CD1c-positive myeloid dendritic cell (primary cell): ENCODE measurements around the gene PCDHB1.
"Not testable (repeated sequence)": the region's sequence is repeated elsewhere in the genome, so short reads cannot be mapped to it uniquely, and the experiment has no call there.

ENCODE experiments used
- DNase-seq: peaks from one replicate; pipeline ENCODE4 v3.0.0-alpha.2; 2016; ENCODE audit errors: extremely low spot score

PCDHB1 gene

DNA sequence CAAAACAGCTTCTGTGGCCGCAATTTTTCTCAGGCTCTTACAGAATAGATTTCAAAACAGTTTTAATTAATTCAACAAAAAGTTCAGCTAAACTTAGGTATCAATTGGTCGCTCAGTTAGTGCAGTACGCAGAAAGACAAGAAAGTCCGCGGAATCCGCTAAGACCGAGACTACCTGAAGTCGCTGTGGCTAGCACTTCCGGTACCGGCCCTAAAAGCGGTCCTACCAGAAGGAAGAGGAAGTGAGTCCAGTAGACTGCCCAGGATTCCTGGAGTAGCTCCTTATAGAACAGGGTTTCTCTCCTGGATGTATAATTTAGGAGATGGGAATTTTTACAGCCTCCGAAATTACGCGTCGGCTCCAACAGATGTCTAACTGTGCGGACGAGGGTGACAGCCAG lies 26.7 kb downstream of the PCDHB1 start:
- no peak for DNase-seq

DNA sequence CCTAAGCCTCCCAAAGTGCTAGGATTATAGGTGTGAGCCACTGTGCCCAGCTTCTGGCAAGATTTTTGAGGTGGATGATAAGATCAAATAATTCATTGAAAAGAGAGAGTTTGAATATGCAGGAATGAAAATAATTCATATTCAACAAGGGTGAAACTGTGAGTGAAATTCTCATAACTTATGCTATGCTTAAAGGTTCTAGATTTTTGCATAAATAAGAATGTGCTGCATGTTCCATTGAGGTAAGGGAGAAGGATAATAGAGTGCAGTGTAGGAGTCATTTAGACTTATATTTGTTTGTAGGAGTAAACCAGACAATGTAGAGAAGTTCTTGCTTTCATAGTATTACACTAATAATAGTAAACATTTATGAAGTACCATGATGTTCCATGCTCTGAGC lies 31.1 kb downstream of the PCDHB1 start:
- no peak for DNase-seq

DNA sequence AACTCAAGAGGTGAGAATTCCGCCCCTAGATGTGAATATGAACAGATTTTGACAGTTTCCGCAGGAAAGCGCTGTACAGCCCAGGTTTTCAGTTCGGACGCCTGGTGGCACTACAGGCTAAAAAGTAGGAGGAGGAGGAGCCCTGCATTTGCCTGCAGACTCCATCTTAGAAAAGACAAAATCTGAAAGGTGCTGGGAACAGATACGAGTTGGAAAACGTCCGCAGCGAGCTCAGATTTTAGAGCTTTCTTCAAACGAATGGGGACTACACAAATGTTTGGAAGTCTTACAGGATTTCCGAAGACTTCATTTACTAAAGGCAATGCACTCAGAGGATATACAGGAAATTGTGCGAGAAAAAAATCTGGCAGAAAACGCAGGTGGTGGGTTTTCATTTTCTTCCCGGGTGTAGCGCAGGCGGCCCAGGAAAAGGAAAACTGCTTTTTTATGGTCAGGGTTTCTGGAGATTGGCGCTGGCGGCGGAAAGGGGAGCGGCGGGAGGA lies 33.4 kb downstream of the PCDHB1 start:
- no peak for DNase-seq

DNA sequence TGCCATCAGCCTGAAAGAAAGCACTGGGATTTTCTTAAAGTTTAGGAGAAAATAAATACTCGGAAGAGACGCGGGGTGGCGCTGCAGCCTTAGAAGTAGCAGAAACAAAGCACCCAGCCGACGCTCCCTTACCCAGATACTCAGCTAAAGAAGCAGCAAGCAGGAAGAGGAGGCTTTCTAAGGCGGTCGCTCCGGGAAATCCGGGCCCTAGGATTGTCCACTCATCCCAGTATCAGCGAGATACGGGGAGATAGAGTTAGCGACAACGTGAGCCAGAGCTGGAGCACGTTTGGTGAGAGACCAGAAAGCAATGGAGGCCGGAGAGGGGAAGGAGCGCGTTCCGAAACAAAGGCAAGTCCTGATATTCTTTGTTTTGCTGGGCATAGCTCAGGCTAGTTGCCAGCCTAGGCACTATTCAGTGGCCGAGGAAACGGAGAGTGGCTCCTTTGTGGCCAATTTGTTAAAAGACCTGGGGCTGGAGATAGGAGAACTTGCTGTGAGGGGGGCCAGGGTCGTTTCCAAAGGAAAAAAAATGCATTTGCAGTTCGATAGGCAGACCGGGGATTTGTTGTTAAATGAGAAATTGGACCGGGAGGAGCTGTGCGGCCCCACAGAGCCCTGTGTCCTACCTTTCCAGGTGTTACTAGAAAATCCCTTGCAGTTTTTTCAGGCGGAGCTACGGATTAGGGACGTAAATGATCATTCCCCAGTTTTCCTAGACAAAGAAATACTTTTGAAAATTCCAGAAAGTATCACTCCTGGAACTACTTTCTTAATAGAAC lies 43.5 kb downstream of the PCDHB1 start, which contains the start of gene PCDHB2:
PCDHB2 (plus strand) TSS at position 135 of the 782 bp plus-strand sequence; CDS start at position 311, 176 bp downstream.
- DNase-seq, result no peak

DNA sequence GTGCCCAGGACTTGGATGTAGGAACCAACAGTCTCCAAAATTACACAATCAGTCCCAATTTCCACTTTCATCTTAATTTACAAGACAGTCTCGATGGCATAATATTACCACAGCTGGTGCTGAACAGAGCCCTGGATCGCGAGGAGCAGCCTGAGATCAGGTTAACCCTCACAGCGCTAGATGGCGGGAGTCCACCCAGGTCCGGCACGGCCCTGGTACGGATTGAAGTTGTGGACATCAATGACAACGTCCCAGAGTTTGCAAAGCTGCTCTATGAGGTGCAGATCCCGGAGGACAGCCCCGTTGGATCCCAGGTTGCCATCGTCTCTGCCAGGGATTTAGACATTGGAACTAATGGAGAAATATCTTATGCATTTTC lies 44.1 kb downstream of the PCDHB1 start:
- DNase-seq, result no peak

DNA sequence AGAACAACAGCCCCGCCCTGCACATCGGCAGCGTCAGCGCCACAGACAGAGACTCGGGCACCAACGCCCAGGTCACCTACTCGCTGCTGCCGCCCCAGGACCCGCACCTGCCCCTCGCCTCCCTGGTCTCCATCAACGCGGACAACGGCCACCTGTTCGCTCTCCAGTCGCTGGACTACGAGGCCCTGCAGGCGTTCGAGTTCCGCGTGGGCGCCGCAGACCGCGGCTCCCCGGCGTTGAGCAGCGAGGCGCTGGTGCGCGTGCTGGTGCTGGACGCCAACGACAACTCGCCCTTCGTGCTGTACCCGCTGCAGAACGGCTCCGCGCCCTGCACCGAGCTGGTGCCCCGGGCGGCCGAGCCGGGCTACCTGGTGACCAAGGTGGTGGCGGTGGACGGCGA lies 45.0 kb downstream of the PCDHB1 start:
- not testable (repeated sequence) for DNase-seq

DNA sequence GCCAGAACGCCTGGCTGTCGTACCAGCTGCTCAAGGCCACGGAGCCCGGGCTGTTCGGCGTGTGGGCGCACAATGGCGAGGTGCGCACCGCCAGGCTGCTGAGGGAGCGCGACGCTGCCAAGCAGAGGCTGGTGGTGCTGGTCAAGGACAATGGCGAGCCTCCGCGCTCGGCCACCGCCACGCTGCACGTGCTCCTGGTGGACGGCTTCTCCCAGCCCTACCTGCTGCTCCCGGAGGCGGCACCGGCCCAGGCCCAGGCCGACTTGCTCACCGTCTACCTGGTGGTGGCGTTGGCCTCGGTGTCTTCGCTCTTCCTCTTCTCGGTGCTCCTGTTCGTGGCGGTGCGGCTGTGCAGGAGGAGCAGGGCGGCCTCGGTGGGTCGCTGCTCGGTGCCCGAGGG lies 45.4 kb downstream of the PCDHB1 start:
- DNase-seq, result not testable (repeated sequence)

DNA sequence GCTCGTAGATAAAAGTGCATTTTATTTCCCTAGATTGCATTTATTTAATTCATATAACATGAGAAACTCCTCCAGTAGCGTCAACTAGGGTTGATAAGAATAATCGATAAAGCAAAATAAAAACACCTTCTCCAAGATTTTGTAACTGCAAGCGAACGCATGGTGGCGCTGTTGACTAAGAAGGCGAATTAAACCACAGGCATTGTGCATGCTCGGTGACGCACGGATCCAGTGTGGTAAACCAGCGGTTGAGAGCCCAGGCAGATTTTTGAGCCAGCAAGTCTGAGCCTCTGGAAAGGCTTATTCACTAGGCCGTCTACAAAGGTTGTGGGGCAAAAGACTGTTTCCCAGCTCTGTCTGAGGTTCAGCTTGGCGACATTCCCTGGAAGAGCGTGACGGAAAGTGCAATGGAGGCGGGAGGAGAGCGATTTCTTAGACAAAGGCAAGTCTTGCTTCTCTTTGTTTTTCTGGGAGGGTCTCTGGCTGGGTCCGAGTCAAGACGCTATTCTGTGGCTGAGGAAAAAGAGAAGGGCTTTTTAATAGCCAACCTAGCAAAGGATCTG lies 49.1 kb downstream of the PCDHB1 start, which contains the start of gene PCDHB3:
PCDHB3 (plus strand) TSS at position 231 of the 563 bp plus-strand sequence; CDS start at position 408, 177 bp downstream.
- no peak for DNase-seq

DNA sequence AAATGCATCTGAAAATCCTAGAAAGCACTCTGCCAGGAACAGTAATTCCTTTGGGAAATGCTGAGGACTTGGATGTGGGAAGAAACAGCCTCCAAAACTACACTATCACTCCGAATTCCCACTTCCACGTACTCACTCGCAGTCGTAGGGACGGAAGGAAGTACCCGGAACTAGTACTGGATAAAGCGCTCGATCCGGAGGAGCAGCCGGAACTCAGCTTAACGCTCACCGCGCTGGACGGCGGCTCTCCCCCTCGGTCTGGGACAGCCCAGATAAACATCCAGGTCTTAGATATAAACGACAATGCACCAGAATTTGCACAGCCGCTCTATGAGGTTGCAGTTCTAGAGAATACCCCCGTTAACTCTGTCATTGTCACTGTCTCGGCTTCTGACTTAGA lies 49.9 kb downstream of the PCDHB1 start:
- no peak for DNase-seq

DNA sequence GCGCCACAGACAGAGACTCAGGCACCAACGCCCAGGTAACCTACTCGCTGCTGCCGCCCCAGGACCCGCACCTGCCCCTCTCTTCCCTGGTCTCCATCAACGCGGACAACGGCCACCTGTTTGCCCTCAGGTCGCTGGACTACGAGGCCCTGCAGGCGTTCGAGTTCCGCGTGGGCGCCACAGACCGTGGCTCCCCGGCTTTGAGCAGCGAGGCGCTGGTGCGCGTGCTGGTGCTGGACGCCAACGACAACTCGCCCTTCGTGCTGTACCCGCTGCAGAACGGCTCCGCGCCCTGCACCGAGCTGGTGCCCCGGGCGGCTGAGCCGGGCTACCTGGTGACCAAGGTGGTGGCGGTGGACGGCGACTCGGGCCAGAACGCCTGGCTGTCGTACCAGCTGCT lies 50.9 kb downstream of the PCDHB1 start:
- not testable (repeated sequence) for DNase-seq

DNA sequence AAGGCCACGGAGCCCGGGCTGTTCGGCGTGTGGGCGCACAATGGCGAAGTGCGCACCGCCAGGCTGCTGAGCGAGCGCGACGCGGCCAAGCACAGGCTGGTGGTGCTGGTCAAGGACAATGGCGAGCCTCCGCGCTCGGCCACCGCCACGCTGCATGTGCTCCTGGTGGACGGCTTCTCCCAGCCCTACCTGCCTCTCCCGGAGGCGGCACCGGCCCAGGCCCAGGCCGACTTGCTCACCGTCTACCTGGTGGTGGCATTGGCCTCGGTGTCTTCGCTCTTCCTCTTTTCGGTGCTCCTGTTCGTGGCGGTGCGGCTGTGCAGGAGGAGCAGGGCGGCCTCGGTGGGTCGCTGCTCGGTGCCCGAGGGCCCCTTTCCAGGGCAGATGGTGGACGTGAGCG lies 51.3 kb downstream of the PCDHB1 start:
- DNase-seq, result not testable (repeated sequence)

DNA sequence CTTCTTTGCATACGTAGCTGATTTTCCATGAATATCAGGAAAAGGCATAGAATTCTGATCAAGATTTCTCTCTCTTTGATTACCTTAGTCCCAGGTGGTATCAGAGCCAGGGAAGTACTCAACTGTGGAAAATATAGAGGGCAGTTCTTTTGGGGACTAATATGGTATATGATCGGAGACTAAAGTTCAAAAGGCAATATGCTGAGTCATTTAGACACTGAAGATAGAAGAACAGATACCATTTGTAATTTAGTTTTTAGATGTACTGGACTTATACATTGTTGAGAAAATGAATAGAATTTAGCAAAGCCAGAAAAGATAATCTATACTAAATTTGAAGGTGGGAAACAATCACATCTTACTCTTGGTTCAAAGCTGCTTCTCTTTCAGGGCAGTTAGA lies 54.2 kb downstream of the PCDHB1 start:
- DNase-seq, result no peak
